Glomerular endothelial cell (primary cell): ENCODE data around the gene HCFC2. TPM values are rescaled to one million over a fixed set of nuclear protein-coding genes. Genes with fewer than 3 reads are reported as not detected.
"Not testable (repeated sequence)": the region's sequence is repeated elsewhere in the genome, so short reads cannot be mapped to it uniquely, and the experiment has no call there.

Experiments used
- DNase-seq: peaks from one replicate; pipeline ENCODE4 v3.0.0-alpha.2; 2011; ENCODE audit warnings: low read depth, low spot score; ENCODE audit errors: extremely low read depth
- total RNA-seq: library from RNA; depleted of rRNA; stranded (reverse); fragments of >200 nt; gene quantifications from 2 replicates; pipeline ENCODE4 v1.2.3, GENCODE V29; 2015

HCFC2 gene
- 12.6 and 14.0 TPM in 2 replicates for total RNA-seq

DNA sequence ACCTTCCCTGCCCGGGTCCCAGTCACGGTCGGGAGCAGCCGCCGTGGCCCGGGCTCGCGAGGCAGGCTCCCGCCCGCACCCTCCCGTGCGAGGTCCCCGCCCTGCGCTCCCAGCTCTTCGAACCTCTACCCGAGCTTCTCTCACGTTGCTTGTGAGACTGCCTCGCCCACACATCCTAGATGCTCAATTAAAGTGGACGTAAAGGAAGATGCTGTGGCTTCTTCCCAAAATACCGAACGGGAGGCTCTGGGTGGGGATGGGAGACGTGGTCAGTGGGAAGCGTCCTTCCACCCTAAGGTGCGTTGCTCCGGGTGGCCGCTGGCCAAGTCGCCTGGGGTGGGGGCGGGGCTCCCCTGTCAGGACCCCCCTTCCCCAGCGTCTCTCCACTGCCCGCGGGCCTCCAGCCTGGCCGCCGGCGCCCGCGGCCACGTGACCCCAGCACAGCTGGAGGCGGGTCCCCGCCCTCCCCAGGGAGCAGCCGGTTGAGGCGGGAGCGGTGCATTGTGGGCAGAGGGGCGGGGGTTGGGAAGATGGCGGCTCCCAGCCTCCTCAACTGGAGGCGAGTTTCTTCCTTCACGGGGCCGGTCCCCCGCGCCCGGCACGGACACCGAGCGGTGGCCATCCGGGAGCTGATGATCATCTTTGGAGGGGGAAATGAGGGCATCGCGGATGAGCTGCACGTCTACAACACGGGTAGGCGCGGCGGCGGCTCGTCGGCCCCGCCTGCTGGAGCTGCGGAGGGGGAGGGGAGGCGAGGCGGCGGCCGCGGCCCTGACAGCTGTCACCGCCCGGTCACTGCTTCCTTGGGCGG is at the start of gene HCFC2:
TSS of gene HCFC2 (plus strand) at position 501 of the 811 bp plus-strand sequence. CDS start at position 531, 30 bp downstream.
- DNase-seq = no peak

DNA sequence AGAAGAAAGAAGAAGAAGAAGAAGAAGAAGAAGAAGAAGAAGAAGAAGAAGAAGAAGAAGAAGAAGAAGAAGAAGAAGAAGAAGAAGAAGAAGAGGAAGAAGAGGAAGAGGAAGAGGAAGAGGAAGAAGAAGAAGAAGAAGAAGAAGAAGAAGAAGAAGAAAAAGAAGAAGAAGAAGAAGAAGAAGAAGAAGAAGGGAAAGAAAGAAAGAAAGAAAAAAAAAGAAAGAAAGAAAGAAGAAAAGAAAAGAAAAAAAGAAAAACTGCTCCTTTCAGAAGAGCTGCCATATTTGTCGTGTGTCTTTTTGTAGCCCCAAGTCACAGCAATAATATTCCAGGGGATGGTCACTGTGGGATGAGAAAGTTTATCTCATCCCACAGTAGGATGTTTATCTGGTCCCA is 42.5 kb upstream of the HCFC2 start:
- not testable (repeated sequence) for DNase-seq

DNA sequence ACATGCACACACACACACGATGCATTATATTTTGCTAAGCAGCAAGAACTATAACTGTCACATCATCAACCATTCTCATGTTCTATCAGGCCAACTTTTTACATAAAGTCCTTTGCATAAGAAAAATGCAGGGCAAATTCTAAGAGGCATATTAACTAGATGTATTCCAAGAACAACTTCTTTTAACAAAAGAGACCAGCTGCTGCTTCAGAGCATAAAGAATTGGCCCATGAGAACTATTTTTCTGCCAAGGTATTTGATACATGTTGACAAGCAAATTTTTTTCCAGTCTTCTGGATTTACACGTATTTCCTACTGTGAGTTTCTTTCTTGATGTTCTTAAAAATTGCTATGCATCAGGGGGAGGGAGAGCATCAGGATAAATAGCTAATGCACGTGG is 41.5 kb upstream of the HCFC2 start:
- no peak for DNase-seq

DNA sequence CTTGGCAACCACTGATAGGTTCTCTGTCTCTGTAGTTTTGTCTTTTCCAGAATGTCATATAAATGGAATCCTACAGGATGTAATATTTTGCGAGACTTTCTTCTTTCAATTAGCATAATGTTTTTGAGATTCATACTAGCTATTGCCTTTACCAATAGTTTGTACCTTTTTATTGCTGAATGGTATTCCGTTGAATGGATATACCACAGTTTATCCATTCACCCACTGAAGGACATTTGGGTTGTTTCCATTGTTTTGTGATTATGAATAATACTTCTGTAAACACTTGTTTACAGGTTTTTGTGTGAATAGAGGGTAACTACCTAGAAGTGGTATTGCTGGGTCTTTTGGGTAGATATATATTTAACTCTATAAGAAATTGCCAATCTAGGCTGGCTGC is 40.6 kb upstream of the HCFC2 start:
- DNase-seq = no peak

DNA sequence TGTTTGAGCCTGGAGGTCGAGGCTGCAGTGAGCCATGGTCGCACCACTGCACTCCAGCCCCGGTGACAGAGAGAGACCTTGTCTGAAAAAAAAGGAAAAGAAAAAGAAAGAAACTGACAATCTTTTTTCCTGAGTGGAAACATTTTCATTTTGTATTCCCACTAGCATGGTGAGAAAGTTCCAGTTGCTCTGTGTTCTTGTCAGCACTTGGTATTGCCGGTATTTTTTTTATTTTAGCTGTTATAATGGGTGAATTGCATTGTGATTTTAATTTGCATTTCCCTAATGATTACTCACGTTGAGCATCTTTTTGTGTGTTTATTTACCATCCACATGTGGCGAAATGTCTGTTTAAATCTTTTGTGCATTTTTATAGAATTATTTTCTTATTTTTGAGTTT is 40.0 kb upstream of the HCFC2 start:
- no peak for DNase-seq

DNA sequence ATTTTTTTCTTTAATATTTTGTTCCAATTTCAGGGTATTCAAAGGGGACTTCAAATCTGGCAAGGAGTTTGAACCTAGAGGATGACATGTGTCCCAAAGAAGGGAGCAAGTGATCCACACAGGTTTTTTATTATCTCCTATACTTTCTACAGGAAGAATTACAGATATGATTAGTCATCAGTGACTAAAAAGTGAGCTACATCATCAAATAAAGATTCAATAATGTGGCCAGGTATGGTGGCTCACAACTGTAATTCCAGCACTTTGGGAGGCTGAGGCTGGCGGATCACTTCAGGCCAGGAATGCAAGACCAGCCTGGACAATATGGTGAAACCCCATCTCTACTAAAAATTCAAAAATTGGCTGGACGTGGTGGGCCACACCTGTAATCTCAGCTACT is 38.6 kb upstream of the HCFC2 start:
- no peak for DNase-seq

DNA sequence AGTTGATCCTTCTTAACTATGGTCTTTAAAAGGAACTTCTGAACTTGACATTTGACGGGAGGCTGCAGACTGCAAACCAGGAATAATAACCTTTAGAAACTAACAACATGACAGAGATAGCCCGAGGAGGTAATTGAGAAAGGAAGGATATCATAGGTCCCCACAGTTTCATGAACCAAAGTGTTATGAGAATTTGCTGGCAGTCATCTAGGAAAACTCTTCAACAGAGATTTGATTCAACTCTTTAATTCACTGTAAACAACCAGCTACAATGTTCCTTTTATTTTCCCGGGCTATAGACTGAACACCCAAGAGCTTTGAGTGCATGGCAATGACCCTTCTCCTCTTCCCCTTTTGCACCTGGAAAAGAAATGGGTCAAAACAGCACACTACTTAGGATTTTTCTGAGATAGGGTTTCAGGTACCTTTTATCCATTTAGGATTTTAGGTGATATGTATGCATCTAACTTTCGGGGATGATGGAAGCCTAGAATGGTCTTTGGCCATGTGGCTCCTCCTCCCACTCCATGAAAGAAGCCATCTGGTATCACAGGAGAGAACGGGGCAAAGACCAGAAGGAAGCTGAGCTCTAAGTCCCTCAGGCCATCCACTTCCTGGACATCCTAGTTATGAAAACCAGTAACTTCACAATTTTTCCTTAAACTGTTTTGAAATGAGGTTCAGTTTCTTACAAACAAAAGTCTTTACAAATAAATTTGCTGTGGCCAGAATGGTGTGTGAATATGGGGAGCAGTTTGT is 37.3 kb upstream of the HCFC2 start:
- DNase-seq = no peak

DNA sequence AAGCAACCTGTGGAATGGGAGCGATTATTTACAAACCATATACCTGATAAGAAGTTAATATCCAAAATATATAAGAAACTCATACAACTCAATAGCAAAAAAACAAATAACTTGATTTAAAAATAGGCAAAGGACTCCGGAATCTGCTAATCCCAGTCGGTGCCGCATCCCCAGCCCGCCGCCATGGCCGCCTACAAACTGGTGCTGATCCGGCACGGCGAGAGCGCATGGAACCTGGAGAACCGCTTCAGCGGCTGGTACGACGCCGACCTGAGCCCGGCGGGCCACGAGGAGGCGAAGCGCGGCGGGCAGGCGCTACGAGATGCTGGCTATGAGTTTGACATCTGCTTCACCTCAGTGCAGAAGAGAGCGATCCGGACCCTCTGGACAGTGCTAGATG is 33.7 kb upstream of the HCFC2 start:
- DNase-seq = not testable (repeated sequence)

DNA sequence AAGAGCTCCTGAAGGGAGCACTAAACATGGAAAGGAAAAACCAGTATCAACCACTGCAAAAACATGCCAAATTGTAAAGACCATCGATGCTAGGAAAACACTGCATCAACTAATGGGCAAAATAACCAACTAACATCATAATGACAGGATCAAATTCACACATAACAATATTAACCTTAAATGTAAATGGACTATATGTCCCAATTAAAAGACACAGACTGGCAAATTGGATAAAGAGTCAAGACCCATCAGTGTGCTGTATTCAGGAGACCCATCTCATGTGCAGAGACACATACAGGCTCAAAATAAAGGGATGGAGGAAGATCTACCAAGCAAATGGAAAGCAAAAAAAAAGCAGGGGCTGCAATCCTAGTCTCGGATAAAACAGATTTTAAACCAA is 28.2 kb upstream of the HCFC2 start:
- not testable (repeated sequence) for DNase-seq

DNA sequence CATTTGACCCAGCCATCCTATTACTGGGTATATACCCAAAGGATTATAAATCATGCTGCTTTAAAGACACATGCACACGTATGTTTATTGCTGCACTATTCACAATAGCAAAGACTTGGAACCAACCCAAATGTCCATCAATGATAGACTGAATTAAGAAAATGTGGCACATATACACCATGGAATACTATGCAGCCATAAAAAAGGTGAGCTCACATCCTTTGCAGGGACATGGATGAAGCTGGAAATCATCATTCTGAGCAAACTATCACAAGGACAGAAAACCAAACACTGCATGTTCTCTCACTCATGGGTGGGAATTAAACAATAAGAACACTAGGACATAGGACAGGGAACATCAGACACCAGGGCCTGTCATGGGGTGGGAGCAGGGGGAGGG is 24.6 kb upstream of the HCFC2 start:
- not testable (repeated sequence) for DNase-seq

DNA sequence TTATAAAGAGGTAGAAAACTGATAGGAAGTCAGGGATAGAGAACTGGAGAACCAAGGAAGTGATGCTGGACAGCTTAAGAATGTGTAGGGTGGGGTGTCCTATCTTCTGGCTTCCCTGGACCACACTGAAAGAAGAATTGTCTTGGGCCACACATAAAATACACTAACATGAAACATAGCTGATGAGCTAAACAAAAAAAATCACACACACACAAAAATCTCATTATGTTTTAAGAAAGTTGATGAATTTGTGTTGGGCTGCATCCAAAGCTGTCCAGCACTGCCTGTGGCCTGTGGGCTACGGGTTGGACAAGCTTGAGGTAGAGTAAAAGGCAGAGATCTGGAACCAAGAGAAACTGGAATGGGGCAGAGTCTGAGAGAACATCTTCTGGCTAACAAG is 21.8 kb upstream of the HCFC2 start:
- no peak for DNase-seq

DNA sequence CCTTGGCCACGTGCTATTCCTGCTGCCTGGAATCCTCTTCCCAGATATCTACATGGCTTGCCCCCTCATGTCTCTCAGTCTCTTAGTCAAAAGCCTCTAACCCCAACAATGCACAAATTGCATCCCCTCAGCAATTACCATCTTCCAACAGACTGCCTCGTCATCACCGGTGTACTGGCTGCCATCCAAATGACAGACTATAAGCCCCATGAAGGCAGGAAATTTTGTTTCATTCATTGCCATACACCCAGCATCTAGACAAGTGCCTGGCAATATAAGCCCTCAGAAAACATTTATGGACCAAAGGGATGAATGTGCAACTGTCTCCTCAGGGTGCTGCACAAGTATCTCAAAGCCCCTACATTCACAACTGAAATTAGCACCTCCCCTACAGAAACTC is 20.2 kb upstream of the HCFC2 start:
- DNase-seq = no peak

DNA sequence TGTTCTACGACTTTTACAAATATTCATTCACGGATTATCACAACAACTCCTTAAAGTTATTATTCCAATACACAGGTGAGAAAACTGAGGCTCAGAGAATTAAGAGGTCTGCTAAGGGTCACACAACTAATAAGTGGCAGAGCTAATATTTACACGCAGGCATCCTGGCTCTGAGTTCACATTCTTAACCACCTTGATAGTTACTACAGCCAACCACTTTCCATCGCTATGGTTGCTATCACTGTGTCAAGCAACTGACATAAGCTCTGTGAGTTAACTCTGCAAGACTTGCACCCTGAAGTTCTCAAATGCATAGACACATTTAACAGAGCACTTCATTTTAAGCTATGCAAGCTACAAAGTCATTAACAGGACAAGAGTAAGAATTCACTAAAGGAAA is 18.0 kb upstream of the HCFC2 start:
- no peak for DNase-seq

DNA sequence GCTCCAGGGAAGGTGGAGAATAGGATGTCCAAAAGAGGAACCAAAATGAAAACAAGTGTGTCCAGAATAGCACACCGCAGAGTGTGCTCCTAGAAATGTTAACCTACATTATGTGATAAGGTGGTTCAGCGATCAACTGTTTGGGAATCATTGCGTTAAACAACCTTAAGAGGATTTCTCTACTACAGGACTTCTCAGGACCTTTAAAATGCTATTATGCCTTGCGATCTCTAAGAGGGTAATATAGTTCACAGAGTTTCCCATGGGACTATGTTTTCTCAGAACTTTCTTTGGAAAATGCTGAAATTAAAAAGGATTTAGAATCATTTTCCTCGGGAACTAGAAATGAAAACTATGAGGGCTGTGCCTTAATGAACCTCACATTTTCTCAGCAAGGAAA is 16.2 kb upstream of the HCFC2 start:
- no peak for DNase-seq

DNA sequence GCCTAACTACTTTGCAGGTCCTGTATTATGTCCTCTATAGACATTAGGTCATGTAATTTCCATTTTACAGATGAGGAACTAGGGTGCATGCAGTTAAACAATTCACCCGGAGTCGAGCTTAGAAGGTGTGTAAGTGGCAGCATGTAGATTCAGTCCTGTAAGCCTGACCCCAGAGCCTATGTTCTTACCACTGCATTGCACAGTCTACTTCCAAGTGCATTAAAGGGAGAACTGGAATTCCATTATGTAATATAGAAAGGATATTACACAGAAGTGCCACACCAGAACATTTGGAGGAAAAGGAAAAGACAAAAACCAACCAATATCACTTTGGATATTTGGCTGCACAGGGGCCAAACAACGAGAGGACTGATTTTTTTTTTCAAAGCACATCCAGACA is 15.5 kb upstream of the HCFC2 start:
- no peak for DNase-seq

DNA sequence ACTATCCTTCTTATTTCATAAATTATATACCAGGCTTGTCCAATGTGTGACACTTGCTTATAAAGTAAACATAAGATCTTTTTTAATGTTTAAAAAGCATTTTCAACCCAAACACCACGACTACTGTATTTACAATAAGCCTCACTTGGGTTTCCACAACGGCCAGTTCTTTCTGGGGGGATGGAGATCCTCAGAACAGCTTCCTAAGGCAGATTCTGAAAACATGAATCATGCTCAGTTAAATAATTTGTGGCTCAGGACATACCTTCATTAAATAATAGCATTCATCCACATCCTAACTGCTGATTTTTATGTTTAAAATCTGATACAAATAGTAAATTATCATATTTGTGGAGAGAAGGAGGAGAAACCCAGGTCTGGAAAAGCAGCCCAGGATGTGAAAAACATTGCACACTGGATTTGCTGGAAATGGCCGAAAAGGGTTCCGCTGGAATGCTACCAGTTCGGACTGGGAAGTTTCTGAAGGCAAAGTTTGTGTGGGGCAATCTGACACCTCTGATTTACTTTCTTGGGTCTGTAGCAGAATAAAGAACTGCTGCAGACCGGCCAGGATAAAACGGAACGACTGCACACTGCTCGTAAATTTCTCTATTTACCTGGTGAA is 14.9 kb upstream of the HCFC2 start:
- DNase-seq = no peak

DNA sequence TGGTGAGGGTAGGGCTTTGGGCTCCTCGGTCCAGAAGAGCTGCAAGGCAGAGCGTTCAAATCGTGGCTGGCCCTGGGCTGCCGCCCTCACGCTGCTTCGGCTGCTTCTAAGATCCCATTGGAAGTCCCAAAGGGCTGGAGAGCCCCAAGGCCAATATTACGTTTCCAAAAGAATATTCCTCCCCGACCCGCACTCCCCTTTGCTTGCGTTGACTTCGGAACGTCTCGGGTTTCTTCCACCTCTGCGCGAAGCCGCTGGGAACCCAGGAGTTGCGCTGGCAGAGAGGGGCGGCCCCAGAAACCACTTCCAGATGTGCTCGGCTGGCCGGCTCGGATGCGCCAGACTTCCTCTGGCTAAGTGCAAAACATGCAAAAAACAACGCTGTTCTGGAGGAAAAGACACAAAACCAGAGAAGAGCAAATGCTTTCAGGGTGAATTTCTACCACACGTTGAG is 14.4 kb upstream of the HCFC2 start, which contains the start of gene GLT8D2:
TSS of gene GLT8D2 (minus strand) at position 285 of the 454 bp plus-strand sequence. CDS start 30,539 bp downstream, outside the sequence.
- DNase-seq = no peak

DNA sequence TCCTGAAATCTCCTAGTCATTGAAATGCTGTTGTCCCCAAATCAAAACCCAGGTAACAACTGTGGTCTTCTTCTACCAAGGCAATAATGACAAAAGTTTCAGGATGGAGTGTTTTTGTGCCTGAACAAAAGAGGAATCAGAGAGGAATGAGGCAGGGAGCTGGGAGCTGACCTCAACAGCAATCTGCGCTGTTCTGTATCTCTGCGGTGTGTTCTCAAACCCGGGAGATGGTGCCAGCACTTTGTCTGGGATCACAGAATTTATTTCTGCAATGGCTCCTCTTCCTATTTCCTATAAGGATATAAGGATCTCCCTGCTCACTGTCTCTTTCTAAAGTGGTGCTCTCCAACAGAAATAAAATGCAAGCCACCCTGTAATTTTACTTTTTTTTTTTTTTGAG is 13.9 kb upstream of the HCFC2 start:
- DNase-seq = no peak

DNA sequence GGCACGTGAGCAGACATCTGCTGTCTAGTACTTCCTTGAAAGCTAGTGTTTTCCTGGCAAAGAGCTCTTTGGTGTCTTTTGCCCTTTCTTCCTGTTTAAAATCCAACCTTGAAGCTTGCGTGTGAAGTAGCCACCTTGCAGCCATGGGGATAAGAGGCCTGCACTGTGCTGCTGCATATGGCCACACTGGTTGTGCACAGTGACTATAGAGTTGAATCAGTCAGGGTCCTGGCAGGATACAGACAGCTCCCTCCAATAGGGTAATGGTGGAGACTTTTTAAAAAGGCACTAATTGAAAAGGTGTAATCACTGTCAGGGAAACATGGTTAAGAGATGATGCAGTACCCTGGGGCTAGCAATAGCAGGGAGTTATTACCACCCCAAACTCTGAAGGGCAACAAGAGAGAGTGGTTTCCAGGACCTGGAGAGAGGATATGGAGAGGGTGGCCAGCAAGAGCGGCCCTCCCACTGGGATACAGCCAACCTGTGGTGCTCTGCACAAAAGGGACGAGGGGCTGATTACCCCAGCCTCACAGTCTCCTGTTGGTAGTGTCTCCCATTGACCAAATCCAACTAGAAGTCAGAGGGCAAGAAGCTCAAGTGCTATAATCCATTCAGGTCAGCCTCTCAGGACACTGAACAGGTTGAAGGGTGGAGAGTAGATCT is 9.5 kb upstream of the HCFC2 start:
- DNase-seq = no peak

DNA sequence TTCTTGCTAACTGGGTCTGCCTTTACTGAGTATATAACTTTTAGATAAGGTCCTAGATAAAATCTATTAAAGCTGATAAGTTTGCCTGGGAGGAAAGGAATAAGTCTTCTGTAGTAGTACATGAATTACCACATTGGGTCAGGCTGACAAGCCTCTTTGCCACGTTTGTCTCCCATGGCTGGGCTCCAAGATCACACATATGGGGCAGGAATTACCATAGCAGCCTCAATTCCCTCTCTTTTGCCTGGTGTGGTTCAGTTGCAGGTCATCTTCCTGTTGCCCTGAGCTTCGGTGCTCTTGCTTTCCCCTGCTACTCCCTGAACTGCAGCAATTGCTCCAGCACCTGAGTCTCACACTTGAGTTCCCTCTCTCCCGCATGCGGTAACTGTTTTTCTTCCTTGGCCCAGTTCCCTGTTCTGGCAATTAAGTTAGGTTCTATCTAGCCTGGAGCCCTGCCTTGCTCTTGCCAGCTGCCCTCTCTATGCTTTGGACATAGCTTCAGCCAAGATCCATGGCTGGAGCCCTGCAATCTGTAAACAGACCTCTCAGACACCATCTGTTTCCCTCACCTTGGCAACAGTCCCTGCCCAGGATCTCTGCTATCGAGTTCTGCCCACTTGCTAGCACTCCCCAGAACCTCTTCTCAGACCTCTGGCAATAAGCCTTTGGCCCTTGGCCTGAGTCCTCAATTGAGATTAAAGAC is 8.5 kb upstream of the HCFC2 start:
- DNase-seq = no peak
